Measurements from ENCODE around the gene KIF6. TPM values are rescaled to one million over a fixed set of nuclear protein-coding genes. Genes with fewer than 3 reads are reported as not detected.

Gene KIF6
- total RNA-seq, 2 experiments from 2014 or later = not detected

DNA sequence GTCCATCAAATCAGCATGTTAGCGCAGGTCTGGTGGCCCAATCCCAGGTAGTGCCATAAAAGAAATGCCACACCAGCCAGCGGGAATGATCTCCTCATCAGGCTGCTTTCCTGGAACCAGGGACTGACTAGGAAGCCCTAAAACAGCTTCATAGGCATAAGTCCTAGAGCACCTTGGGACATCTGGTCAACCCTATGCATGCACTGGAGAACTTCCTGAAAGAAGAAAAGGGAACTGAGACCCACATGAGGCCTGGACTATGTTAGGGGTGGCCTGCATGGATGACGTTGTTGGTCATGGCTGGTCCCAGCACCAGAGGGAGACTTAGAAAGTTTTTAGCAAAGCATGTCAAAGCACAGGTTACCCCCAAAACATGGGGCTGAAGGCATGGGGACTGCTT, 395.2 kb downstream of the KIF6 start:
- TF ChIP-seq, protein P1, sequence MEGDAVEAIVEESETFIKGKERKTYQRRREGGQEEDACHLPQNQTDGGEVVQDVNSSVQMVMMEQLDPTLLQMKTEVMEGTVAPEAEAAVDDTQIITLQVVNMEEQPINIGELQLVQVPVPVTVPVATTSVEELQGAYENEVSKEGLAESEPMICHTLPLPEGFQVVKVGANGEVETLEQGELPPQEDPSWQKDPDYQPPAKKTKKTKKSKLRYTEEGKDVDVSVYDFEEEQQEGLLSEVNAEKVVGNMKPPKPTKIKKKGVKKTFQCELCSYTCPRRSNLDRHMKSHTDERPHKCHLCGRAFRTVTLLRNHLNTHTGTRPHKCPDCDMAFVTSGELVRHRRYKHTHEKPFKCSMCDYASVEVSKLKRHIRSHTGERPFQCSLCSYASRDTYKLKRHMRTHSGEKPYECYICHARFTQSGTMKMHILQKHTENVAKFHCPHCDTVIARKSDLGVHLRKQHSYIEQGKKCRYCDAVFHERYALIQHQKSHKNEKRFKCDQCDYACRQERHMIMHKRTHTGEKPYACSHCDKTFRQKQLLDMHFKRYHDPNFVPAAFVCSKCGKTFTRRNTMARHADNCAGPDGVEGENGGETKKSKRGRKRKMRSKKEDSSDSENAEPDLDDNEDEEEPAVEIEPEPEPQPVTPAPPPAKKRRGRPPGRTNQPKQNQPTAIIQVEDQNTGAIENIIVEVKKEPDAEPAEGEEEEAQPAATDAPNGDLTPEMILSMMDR (IDR thresholded peaks at IDR 0.05) = no peak
- ChIA-PET CTCF (no interaction called here), POLR2A (no interaction called here)
- H3K36me3 ChIP-seq (ENCODE audit: insufficient read depth, low read length) = no peaks in the 10 kb centered on the region
- Mint-ChIP-seq H3K27ac (no peak overlapping the region), H3K4me1 (ENCODE audit: low read depth) (no peaks in the 10 kb centered on the region), H3K36me3 (ENCODE audit: low read depth) (no peaks in the 10 kb centered on the region), H3K4me3 (no peak overlapping the region), H3K27me3 (peaks cover 19% of the 10 kb centered on the region), H3K9me3 (no peaks in the 10 kb centered on the region)
- no peaks in the 10 kb centered on the region for H3K4me1 ChIP-seq (ENCODE audit: insufficient read depth, low read length)
- no peak overlapping the region for H3K27ac ChIP-seq (ENCODE audit: low read depth in 1 of 2, low read length in 2 of 2)
- DNase-seq (peak in 3 of 14 experiments; percentile 18 to 54 (median 52)), ATAC-seq (ENCODE audit: poor library complexity) (no peak)
- no peak overlapping the region for H3K4me3 ChIP-seq (ENCODE audit: low read length)
- intact Hi-C loops (cut with DNase I, micrococcal nuclease) = no loop called here
- no peaks in the 10 kb centered on the region for H3K9me3 ChIP-seq (ENCODE audit: control insufficient read depth in 1 of 2, insufficient read depth in 1 of 2, low read length in 2 of 2)
- no peaks in the 10 kb centered on the region for H3K27me3 ChIP-seq (ENCODE audit: control insufficient read depth in 1 of 2, insufficient read depth in 2 of 2, low read length in 2 of 2)

DNA sequence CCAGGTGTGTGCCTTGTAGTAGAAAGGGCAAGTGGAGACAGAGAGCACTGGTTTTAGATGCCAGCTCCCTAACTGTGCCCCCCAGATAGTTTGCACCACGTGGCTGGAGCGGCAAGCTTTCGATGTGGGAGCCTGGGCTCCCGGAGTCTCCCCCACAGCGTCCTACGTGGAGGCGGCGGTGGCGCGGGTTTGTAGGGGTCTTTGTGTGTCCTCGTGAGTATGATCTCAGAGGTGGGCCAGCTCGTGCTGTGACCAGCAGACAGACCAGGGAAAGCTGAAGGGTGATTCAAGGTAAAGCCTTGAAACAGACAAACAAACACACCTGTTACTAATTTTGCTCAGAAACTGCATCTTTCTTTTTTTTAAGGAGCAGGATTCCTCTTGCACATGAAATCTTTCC, 397.1 kb downstream of the KIF6 start:
- ChIA-PET CTCF (no interaction called here), POLR2A (no interaction called here)
- H3K4me3 Mint-ChIP-seq = no peak overlapping the region
- no peak overlapping the region for H3K4me3 ChIP-seq (ENCODE audit: low read length)
- DNase-seq (no peak), ATAC-seq (ENCODE audit: poor library complexity) (no peak)
- peaks cover 15% of the 10 kb centered on the region for H3K27me3 Mint-ChIP-seq
- no peak overlapping the region for H3K27ac ChIP-seq (ENCODE audit: low read depth in 1 of 2, low read length in 2 of 2)
- intact Hi-C loops (cut with DNase I, micrococcal nuclease) = no loop called here
- TF ChIP-seq, protein P1 (IDR thresholded peaks at IDR 0.05) = no peak
- H3K36me3 Mint-ChIP-seq (ENCODE audit: low read depth) = no peaks in the 10 kb centered on the region
- no peaks in the 10 kb centered on the region for H3K27me3 ChIP-seq (ENCODE audit: control insufficient read depth in 1 of 2, insufficient read depth in 2 of 2, low read length in 2 of 2)
- peaks cover 0 to 3% of the 10 kb centered on the region in 2 experiments for H3K9me3 ChIP-seq (ENCODE audit: control insufficient read depth in 1 of 2, insufficient read depth in 1 of 2, low read length in 2 of 2)
- no peaks in the 10 kb centered on the region for H3K9me3 Mint-ChIP-seq
- no peak overlapping the region for H3K27ac Mint-ChIP-seq
- no peaks in the 10 kb centered on the region for H3K36me3 ChIP-seq (ENCODE audit: insufficient read depth, low read length)
- no peaks in the 10 kb centered on the region for H3K4me1 ChIP-seq (ENCODE audit: insufficient read depth, low read length)
- H3K4me1 Mint-ChIP-seq (ENCODE audit: low read depth) = no peaks in the 10 kb centered on the region

DNA sequence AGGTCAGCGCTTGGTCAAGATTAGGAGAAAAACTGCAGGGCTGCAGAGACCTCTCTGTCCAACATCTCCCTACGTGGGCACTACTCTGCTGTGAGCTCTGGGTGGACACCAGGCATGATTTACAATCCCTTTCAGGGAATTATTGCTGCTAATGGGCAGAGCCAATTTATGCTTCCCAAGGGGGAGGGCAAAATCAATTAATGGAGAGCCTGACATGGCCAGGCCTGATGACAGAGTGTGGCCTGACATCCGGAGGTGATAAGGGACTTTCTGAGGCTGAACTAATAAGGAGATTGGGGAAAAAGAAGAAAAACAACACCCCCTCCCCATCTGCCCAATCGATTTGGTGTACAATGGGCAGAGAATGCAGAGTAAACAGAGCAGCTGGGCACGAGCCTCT, 397.7 kb downstream of the KIF6 start:
- TF ChIP-seq, protein P1 (IDR thresholded peaks at IDR 0.05) = no peak
- DNase-seq = no peak
- Histone ChIP-seq H3K36me3 (ENCODE audit: insufficient read depth, low read length) (no peaks in the 10 kb centered on the region), H3K27me3 (ENCODE audit: control insufficient read depth in 1 of 2, insufficient read depth in 2 of 2, low read length in 2 of 2) (peaks cover 0 to 2% of the 10 kb centered on the region in 2 experiments), H3K4me1 (ENCODE audit: insufficient read depth, low read length) (no peaks in the 10 kb centered on the region), H3K9me3 (ENCODE audit: control insufficient read depth in 1 of 2, insufficient read depth in 1 of 2, low read length in 2 of 2) (peaks cover 0 to 3% of the 10 kb centered on the region in 2 experiments), H3K4me3 (ENCODE audit: low read length) (no peak overlapping the region), H3K27ac (ENCODE audit: low read depth in 1 of 2, low read length in 2 of 2) (no peak overlapping the region)
- Mint-ChIP-seq H3K4me1 (ENCODE audit: low read depth) (no peaks in the 10 kb centered on the region), H3K27ac (no peak overlapping the region), H3K27me3 (peaks cover 11% of the 10 kb centered on the region), H3K4me3 (no peak overlapping the region), H3K36me3 (ENCODE audit: low read depth) (no peaks in the 10 kb centered on the region), H3K9me3 (no peaks in the 10 kb centered on the region)
- intact Hi-C loops (cut with DNase I, micrococcal nuclease) = no loop called here
- ChIA-PET CTCF (no interaction called here), POLR2A (no interaction called here)
- ATAC-seq (ENCODE audit: poor library complexity) = no peak
